HG03354 (cell line): ENCODE results near the gene SNAPC3.
"Not testable (repeated sequence)": the region's sequence is repeated elsewhere in the genome, so short reads cannot be mapped to it uniquely, and the experiment has no call there.

ENCODE experiments used
- ATAC-seq: cut with Tn5 transposase; IDR thresholded peaks from one replicate; pipeline ENCODE4 v1.9.1; 2021; ENCODE audit warnings: mild to moderate bottlenecking; ENCODE audit not compliant: unreplicated experiment, poor library complexity, severe bottlenecking

The SNAPC3 gene

GRCh38 chr9:15422372-15423230, at the start of gene SNAPC3:
SNAPC3 (plus strand) TSS chr9:15422876; CDS start chr9:15422880, 4 bp downstream.
- peak; percentile 96 for ATAC-seq

GRCh38 chr9:15373881-15374280, 48.8 kb upstream of the SNAPC3 start:
- no peak for ATAC-seq

DNA sequence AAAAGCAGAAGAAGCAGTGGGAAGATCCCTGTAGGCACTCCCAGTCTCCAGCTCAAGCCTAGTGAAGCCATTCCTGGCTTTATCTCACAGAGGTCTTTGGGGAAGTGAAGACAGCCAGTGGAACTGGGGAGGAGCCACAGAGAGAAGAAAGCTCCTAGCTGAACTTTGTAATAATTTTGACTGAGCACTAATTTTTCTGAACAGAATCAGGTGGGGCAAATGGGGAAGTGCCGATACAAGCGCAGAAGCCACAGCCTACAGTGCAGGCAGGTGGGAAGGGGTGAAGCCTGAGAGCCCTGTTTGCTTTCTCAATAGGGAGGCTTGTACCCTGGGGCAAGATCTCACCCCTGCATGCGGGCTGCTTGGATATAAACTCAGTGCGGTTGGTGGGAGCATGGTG, 48.4 kb upstream of the SNAPC3 start:
- no peak for ATAC-seq

GRCh38 chr9:15374825-15375224, 47.9 kb upstream of the SNAPC3 start:
- no peak for ATAC-seq

DNA sequence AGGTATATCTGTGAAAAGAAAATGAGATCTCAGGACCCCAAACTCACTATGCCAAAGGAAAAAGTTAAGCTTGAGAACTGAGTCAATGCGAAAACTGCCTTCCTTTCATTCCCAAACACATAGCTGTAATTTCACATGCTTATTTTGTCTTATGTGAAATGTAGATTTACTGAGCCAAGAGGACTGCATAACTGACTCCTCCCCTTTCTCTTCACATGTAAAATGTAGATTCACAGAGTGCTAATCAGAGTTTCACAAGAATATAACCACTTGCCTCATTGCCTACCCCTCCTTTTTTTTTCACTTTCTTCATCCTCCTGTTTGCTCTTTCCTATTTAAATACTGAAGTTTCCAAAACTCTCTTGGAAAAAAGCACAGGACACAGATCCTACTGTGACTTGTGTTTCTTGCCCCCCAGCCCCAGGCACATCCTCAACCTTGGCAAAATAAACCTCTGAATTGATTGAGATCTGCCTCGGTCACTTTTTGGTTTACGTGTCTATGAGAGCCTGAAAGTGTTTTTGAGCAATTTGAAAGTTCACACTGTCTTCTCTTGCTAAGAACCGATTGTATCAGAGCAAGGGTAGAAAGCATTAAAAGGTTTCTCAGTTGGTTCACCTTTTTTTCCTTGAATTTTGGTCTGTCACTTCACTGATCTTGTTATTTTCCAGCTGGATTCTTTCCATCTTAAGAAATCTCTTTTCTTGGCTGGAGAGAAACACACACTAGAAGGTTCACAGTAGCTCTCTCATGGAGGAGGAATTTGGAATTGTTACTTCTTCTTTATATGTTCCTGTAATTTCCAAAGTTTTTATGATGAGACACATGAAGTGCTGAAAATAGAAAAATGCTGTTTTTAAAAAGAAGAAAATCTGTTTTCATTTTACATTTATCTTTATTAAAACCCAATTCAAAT, 44.8 kb upstream of the SNAPC3 start:
- no peak for ATAC-seq

DNA sequence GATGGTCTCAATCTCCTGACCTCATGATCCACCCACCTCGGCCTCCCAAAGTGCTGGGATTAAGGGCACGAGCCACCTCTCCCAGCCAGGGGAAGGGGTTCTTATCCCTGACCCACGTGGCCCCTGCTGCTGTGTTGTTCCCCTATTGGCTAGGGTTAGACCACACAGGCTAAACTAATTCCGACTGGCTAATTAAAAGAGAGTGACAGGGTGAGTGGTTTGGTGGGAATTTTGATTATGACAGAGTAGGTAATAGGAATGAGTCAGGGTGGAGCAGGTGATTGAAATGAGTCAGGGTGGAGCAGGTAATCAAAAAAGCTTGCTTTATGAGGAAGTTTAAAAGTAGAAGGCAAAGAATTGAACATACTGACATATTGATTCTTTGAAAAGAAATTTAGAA, 43.4 kb upstream of the SNAPC3 start:
- ATAC-seq = not testable (repeated sequence)

- not testable (repeated sequence) for ATAC-seq
Observed at GRCh38 chr9:15379888-15380287, 42.8 kb upstream of the SNAPC3 start.

DNA sequence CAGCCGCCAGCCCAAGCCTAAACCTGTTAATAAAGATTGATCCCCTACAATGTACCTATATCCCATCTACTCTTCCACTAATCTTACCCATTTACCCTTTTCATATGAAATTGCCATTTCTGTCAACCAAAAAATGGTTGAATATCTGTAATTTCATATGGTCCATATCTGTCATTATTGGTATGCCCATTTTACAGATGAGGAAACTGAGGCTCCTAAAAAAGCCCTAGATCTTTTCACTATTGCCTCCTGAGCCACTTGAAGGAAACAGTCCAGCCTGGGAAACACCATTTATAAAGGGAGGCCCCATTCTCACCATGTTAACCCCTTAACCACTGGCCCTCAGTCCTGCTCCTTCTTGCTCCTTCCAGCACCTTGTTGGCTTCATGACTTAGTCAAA, 41.2 kb upstream of the SNAPC3 start:
- ATAC-seq = no peak

DNA sequence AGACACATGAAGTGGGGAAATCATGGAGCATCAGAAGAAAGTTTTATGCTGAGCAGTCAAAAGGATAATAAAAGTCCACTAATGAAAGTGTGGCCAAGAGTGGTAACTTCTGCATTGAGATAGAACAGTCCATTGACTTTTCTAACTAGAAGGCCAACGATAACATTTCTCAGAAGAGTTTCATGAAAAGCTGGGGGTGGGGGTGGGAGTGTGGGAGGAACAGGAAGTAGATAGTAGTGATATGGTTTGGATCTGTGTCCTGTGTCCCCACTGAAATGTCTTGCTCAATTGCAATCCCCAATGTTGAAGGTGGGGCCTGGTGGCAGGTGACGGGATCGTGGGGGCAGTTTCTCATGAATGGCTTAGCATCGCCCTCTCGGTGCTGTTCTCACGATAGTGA, 36.2 kb upstream of the SNAPC3 start:
- ATAC-seq = no peak

- ATAC-seq = no peak
Observed at GRCh38 chr9:15389173-15389572, 33.5 kb upstream of the SNAPC3 start.

DNA sequence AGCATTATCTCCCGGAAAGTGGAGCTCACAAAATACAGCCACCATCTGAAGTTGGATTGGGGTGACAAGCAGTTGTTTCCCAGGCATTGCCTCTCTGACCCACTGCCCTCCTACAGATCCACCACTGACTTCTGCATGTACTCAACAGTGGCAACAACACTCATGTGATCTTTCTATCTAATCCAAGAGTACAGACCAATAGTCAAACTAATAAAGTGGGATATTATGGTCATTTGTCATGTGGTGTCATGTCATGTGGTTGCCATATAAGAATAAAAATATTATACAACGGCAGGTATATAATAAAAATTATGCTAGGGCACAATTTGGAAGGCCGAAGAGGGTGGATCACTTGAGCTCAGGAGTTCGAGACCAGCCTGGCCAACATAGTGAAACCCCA, 33.0 kb upstream of the SNAPC3 start:
- ATAC-seq = no peak

- ATAC-seq = no peak
Observed at GRCh38 chr9:15390201-15390600, 32.5 kb upstream of the SNAPC3 start.

DNA sequence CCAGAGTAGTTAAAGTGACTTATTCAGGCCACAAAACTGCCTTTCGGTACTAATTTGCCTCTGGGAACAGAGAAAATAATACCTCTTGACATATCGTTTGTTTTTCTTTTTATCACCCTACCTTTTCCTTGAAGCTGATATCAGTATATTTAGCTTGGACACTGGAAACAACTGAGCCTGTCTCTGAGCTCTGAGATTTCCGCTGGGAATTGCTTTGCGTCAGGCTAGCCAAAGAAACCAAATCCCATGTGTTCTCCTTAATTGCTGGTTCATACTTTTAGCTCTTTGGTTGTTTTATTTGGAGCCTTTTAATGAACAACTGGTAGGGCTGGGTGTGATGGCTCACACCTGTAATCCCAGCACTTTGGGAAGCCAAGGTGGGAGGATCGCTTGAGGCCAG, 30.3 kb upstream of the SNAPC3 start:
- ATAC-seq = no peak

DNA sequence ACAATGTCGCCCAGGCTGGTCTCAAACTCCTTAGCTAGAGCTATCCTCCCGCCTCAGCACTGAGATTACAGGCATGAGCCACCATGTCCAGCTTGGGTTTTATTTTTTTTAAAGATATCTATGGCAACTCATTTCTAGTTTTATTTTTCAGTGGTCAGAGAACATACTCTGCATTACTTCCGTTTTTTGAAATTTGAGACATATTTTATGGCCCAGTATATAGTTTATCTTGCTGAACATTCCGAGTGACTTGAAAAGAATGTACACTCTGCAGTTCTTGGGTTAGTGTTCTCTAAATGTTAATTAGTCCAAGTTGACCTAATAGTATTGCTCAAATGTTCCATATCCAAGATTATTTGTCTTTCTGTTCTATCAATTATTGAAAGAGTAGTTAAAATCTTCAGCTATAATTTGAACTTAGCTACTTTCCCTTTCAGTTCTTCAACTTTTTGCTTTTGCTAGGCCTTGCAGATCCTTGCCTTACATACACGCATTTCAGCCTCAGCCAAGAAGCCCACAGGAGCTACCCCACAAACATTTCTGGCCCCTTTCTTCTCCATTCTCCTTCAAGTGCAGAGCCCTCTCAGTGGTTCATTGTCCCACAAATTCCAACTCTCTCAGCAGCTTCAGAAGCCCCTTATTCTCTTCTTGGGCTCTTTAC, 22.3 kb upstream of the SNAPC3 start:
- no peak for ATAC-seq

DNA sequence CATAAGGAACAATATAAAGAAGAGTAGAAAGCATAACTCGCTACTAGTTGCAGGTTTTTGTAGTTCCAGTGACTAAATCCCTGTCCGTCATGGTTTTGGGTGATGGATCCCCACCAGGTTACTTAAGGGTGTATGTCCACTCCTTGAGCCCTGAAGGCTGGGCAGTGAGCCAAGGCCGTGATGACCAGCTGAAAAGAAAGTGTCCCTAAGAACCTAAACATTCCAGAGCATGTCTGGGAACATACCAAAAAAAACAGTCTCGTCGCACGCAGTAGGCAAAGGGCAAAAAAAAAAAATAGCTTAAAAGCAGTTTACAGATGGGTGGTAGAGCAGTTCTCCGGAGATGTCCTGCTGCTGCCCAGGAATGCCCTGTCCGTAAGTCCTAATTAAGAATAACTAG, 21.4 kb upstream of the SNAPC3 start:
- no peak for ATAC-seq

GRCh38 chr9:15403155-15403554, 19.5 kb upstream of the SNAPC3 start:
- ATAC-seq = no peak

GRCh38 chr9:15404171-15404570, 18.5 kb upstream of the SNAPC3 start:
- ATAC-seq = no peak

DNA sequence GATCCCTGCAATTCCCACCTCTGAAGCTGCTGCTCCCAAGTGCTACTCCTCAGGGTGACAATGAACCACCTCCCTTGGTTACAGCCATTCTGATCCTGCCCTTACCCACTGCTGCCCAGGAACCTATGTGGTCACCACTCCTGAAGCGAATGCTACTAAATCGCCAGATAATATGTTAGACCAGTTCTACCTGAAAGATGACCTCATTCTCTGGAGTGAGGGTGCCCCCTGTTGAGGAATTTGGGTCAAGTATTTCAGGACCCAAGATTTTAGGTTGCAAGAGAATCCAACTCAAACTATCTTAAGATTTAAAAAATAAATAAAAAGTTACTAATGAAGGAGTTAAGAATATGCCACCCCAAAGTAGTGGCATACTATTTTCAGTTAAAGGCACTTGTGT, 5.8 kb upstream of the SNAPC3 start:
- peak; percentile 50 for ATAC-seq

- ATAC-seq = no peak
Observed at GRCh38 chr9:15417626-15418025, 5.0 kb upstream of the SNAPC3 start.

DNA sequence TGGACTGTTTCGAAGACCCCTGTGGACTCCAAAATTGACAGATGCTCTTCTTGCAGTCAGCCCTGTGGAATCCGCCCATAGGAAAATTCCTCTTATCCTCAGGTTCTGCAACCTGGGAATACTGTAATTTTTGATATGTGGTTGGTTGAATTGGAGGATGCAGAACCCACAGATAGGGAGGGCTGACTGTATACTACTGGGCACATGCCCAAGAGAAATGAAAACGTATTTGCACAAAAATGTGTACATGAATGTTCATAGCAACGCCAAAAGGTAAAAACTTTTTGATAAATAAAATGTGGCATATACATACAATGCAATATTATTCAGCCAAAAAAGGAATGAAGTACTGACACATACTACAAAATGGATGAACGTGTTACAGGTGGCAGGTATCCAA, 1.9 kb upstream of the SNAPC3 start:
- ATAC-seq = no peak
